ENCODE data around the gene TMEM184A. TPM values are rescaled to one million over a fixed set of nuclear protein-coding genes. Genes with fewer than 3 reads are reported as not detected.

The TMEM184A gene
- total and polyA plus RNA-seq, 2 of the 13 experiments (the other 11 are each of a cell fraction or from before 2014, with no cell fraction given) = 9.5 to 20.4 TPM

GRCh38 chr7:1536743-1537534 is 19.1 kb downstream of the TMEM184A start (continued):
- TF ChIP-seq RXRB (CRISPR knock-in tag; IDR thresholded peaks at IDR 0.05; ENCODE audit: borderline replicate concordance) (peak; percentile 86), ZNF577 (CRISPR knock-in tag; IDR thresholded peaks at IDR 0.05; ENCODE audit: borderline replicate concordance, low read depth) (no peak), ZNF3 (CRISPR knock-in tag; IDR thresholded peaks at IDR 0.05) (no peak), KDM3A (CRISPR knock-in tag; IDR thresholded peaks at IDR 0.05; ENCODE audit: low read depth) (peak; percentile 77), ZNF354B (CRISPR knock-in tag; IDR thresholded peaks at IDR 0.05) (no peak), ZNF569 (CRISPR knock-in tag; IDR thresholded peaks at IDR 0.05; ENCODE audit: borderline replicate concordance) (no peak), ZNF326 (CRISPR knock-in tag; IDR thresholded peaks at IDR 0.05; ENCODE audit: borderline replicate concordance) (no peak), ZBTB38 (CRISPR knock-in tag; IDR thresholded peaks at IDR 0.05) (peak; percentile 32), CREM (IDR thresholded peaks at IDR 0.05) (peak; percentile 78), CREM (CRISPR knock-in tag; IDR thresholded peaks at IDR 0.05) (no peak; the same call in 1 of the 2 replicates), ZSCAN5A (CRISPR knock-in tag; IDR thresholded peaks at IDR 0.05; ENCODE audit: borderline replicate concordance) (no peak), JUNB (CRISPR knock-in tag; IDR thresholded peaks at IDR 0.05; ENCODE audit: borderline replicate concordance) (peak; percentile 100), ZNF780A (CRISPR knock-in tag; IDR thresholded peaks at IDR 0.05) (no peak), PBX3 (CRISPR knock-in tag; IDR thresholded peaks at IDR 0.05; ENCODE audit: borderline replicate concordance) (no peak), ZNF546 (CRISPR knock-in tag; conservative IDR thresholded peaks at IDR 0.05) (no peak), TEAD2 (CRISPR knock-in tag; IDR thresholded peaks at IDR 0.05) (no peak)
- TF ChIP-seq, protein P1, sequence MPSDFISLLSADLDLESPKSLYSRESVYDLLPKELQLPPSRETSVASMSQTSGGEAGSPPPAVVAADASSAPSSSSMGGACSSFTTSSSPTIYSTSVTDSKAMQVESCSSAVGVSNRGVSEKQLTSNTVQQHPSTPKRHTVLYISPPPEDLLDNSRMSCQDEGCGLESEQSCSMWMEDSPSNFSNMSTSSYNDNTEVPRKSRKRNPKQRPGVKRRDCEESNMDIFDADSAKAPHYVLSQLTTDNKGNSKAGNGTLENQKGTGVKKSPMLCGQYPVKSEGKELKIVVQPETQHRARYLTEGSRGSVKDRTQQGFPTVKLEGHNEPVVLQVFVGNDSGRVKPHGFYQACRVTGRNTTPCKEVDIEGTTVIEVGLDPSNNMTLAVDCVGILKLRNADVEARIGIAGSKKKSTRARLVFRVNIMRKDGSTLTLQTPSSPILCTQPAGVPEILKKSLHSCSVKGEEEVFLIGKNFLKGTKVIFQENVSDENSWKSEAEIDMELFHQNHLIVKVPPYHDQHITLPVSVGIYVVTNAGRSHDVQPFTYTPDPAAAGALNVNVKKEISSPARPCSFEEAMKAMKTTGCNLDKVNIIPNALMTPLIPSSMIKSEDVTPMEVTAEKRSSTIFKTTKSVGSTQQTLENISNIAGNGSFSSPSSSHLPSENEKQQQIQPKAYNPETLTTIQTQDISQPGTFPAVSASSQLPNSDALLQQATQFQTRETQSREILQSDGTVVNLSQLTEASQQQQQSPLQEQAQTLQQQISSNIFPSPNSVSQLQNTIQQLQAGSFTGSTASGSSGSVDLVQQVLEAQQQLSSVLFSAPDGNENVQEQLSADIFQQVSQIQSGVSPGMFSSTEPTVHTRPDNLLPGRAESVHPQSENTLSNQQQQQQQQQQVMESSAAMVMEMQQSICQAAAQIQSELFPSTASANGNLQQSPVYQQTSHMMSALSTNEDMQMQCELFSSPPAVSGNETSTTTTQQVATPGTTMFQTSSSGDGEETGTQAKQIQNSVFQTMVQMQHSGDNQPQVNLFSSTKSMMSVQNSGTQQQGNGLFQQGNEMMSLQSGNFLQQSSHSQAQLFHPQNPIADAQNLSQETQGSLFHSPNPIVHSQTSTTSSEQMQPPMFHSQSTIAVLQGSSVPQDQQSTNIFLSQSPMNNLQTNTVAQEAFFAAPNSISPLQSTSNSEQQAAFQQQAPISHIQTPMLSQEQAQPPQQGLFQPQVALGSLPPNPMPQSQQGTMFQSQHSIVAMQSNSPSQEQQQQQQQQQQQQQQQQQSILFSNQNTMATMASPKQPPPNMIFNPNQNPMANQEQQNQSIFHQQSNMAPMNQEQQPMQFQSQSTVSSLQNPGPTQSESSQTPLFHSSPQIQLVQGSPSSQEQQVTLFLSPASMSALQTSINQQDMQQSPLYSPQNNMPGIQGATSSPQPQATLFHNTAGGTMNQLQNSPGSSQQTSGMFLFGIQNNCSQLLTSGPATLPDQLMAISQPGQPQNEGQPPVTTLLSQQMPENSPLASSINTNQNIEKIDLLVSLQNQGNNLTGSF (CRISPR knock-in tag; IDR thresholded peaks at IDR 0.05) = no peak; the same call in 1 of the 2 replicates

All from HepG2 (cell line).